ENCODE results near the gene MRC2. TPM values are rescaled to one million over a fixed set of nuclear protein-coding genes. Genes with fewer than 3 reads are reported as not detected.

Gene MRC2
- polyA plus RNA-seq, 1 of the 3 experiments (the other 2 are of a cell fraction): 213 TPM

DNA sequence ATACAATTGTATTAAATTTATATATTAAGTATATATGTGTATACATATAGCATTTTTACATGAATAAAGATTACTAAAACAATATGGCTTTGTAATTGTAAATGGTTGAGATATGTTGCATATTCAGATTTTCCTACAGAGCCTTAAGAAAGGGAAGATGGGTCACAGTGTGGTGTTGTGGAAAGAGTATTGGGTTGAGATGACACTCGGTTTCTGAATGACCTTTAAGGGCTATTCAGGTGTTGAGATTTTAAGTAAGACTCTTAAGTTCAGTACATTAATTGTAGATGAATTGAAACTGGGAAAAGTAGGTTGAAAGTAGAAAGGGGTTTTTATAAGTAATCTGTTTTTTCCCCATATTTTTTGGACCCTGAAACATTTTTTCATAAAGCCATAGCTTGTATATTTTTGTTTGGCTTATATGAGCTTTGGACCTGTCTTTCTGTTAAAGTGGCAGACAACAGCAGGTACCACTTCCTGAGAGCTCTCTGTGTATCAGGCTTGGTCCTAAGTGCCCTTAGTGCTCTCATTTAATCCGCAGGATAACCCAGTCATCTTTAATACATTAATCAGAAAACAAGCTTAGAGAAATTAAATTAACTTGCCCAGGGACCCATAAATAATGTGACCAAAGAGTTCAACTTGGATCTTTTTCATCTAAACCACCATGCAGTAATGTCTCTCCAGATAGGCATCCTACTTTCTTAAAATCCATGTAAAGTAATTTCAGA is 48.5 kb upstream of the MRC2 start:
- Histone ChIP-seq H3K9ac (no peak overlapping the region), H3K27me3 (ENCODE audit: insufficient read depth) (no peaks in the 10 kb centered on the region), H3K4me3 (ENCODE audit: low read depth in 2 of 2, low read length in 1 of 2) (no peak overlapping the region), H3K9me2 (no peaks in the 10 kb centered on the region), H3K9me3 (no peaks in the 10 kb centered on the region), H3K79me2 (ENCODE audit: insufficient read depth) (peaks cover 34% of the 10 kb centered on the region), H4K20me1 (ENCODE audit: insufficient read depth) (no peaks in the 10 kb centered on the region), H3K36me3 (replicated peaks in 1 of 2; ENCODE audit: control insufficient read depth in 1 of 2, insufficient read depth in 2 of 2, low read length in 1 of 2) (peaks cover 42 to 84% of the 10 kb centered on the region in 2 experiments), H3K4me1 (ENCODE audit: control insufficient read depth in 1 of 2, insufficient read depth in 2 of 2, low read depth in 1 of 2, low read length in 1 of 2) (peaks cover 0 to 15% of the 10 kb centered on the region in 2 experiments; a peak in 2 of 4 replicates), H2AFZ (ENCODE audit: low read depth) (no peak overlapping the region), H3K27ac (ENCODE audit: low read depth in 2 of 2, low read length in 1 of 2) (peak overlapping the region; percentile 1 to 4; a peak in 2 of 4 replicates), H3K4me2 (no peak overlapping the region), H3F3A (replicated peaks; ENCODE audit: insufficient read depth) (peaks cover 23% of the 10 kb centered on the region)
- POLR2A ChIA-PET: no interaction called here
- DNase-seq: peak; percentile 15
- WGBS (ENCODE audit: low lambda C conversion rate): 67% methylated on average over 2 of the region's 2 CpGs
- CTCF ChIA-PET: interaction anchor here (1.1 to 1.7 kb wide), 4 partner anchors 14 to 114 kb away, joined by 3 read pairs; no protein-coding TSS in a partner anchor
- no peak for TF ChIP-seq MEF2A (IDR thresholded peaks at IDR 0.05; ENCODE audit: borderline replicate concordance, low read depth)
- no peak for TF ChIP-seq TCF12 (IDR thresholded peaks at IDR 0.05)
- TF ChIP-seq RCOR1 (IDR thresholded peaks at IDR 0.05; ENCODE audit: low read length): no peak

DNA sequence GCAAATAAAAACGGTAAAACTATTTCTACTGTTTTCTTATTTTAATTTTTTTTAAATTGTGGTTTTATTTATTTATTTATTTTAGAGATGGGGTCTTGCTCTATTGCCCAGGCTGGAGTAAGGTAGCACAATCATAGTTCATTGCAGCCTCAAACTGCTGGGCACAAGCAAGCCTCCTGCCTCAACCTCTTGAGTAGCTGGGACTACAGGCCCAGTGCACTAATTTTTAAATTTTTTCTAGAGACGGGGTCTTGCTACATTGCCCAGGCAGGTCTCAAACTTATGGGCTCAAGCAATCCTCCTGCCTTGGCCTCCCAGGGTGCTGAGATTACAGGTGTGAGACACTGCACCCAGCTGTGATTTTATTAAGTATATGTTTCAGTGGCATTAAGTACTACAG is 46.5 kb upstream of the MRC2 start:
- DNase-seq: no peak
- Histone ChIP-seq H3K9me2 (no peaks in the 10 kb centered on the region), H3K27me3 (ENCODE audit: insufficient read depth) (no peaks in the 10 kb centered on the region), H3K9me3 (no peaks in the 10 kb centered on the region), H4K20me1 (ENCODE audit: insufficient read depth) (no peaks in the 10 kb centered on the region), H2AFZ (ENCODE audit: low read depth) (no peak overlapping the region), H3K4me2 (no peak overlapping the region), H3K36me3 (replicated peaks in 1 of 2; ENCODE audit: control insufficient read depth in 1 of 2, insufficient read depth in 2 of 2, low read length in 1 of 2) (peaks cover 37 to 81% of the 10 kb centered on the region in 2 experiments), H3K79me2 (ENCODE audit: insufficient read depth) (peaks cover 36% of the 10 kb centered on the region; the same call in 1 of the 2 replicates), H3K27ac (ENCODE audit: low read depth in 2 of 2, low read length in 1 of 2) (no peak overlapping the region), H3K9ac (no peak overlapping the region), H3F3A (replicated peaks; ENCODE audit: insufficient read depth) (peaks cover 20% of the 10 kb centered on the region), H3K4me3 (ENCODE audit: low read depth in 2 of 2, low read length in 1 of 2) (no peak overlapping the region), H3K4me1 (ENCODE audit: control insufficient read depth in 1 of 2, insufficient read depth in 2 of 2, low read depth in 1 of 2, low read length in 1 of 2) (peaks cover 0 to 11% of the 10 kb centered on the region in 2 experiments; a peak in 2 of 4 replicates)
- POLR2A ChIA-PET: interaction anchor here (0.7 kb wide), 1 partner anchor 282 kb away, joined by 3 read pairs; no protein-coding TSS in a partner anchor
- no peak for TF ChIP-seq MEF2A (IDR thresholded peaks at IDR 0.05; ENCODE audit: borderline replicate concordance, low read depth)
- TF ChIP-seq YY1 (IDR thresholded peaks at IDR 0.05; ENCODE audit: low read depth): no peak
- no peak for TF ChIP-seq FOSL2 (IDR thresholded peaks at IDR 0.05; ENCODE audit: borderline replicate concordance, low read depth)
- no peak for TF ChIP-seq SIN3A (IDR thresholded peaks at IDR 0.05; ENCODE audit: borderline replicate concordance, low read depth, low read length)
- no peak for TF ChIP-seq TCF12 (IDR thresholded peaks at IDR 0.05)
- TF ChIP-seq, protein P1, sequence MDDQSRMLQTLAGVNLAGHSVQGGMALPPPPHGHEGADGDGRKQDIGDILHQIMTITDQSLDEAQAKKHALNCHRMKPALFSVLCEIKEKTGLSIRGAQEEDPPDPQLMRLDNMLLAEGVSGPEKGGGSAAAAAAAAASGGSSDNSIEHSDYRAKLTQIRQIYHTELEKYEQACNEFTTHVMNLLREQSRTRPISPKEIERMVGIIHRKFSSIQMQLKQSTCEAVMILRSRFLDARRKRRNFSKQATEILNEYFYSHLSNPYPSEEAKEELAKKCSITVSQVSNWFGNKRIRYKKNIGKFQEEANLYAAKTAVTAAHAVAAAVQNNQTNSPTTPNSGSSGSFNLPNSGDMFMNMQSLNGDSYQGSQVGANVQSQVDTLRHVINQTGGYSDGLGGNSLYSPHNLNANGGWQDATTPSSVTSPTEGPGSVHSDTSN (IDR thresholded peaks at IDR 0.05): no peak
- no peak for TF ChIP-seq GATA2 (CRISPR knock-in tag; IDR thresholded peaks at IDR 0.05)
- CTCF ChIA-PET: interaction anchor here (0.8 to 2.1 kb wide), 3 partner anchors 12 to 825 kb away, joined by 3 to 5 read pairs (median 5); no protein-coding TSS in a partner anchor
- WGBS (ENCODE audit: low lambda C conversion rate): 94% methylated on average over 2 of the region's 2 CpGs

DNA sequence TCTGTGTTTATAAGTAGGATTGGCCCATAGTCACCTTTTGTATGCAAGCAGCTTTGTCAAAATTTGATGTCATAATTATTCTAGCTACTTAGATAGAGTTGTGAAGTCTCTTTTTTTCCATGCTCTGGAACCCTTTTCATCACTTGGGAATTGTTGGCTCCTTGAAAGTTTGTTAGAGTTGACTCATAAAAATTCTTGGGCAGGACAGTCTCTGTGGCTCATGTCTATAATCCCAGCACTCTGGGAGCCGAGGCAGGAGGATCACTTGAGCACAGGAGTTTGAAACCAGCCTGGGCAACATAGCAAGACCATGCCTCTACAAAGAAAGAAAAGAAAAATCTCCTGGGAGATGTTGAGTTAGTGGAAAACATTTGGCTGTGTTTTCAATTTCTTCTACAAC is 45.7 kb upstream of the MRC2 start:
- H3K27me3 ChIP-seq (ENCODE audit: insufficient read depth): no peaks in the 10 kb centered on the region
- H3K4me1 ChIP-seq (ENCODE audit: control insufficient read depth in 1 of 2, insufficient read depth in 2 of 2, low read depth in 1 of 2, low read length in 1 of 2): peaks cover 0 to 11% of the 10 kb centered on the region in 2 experiments; a peak in 2 of 4 replicates
- H3K9ac ChIP-seq: no peak overlapping the region
- H3K79me2 ChIP-seq (ENCODE audit: insufficient read depth): peaks cover 39% of the 10 kb centered on the region; the same call in 1 of the 2 replicates
- H4K20me1 ChIP-seq (ENCODE audit: insufficient read depth): no peaks in the 10 kb centered on the region
- no peaks in the 10 kb centered on the region for H3K9me2 ChIP-seq
- H3K36me3 ChIP-seq (replicated peaks in 1 of 2; ENCODE audit: control insufficient read depth in 1 of 2, insufficient read depth in 2 of 2, low read length in 1 of 2): peaks cover 33 to 80% of the 10 kb centered on the region in 2 experiments
- WGBS (ENCODE audit: low lambda C conversion rate): 83% methylated on average over 1 of the region's 1 CpG
- no peak overlapping the region for H3K4me2 ChIP-seq
- H3F3A ChIP-seq (replicated peaks; ENCODE audit: insufficient read depth): peaks cover 15% of the 10 kb centered on the region
- POLR2A ChIA-PET: no interaction called here
- no peak overlapping the region for H3K27ac ChIP-seq (ENCODE audit: low read depth in 2 of 2, low read length in 1 of 2)
- H3K4me3 ChIP-seq (ENCODE audit: low read depth in 2 of 2, low read length in 1 of 2): no peak overlapping the region
- no peaks in the 10 kb centered on the region for H3K9me3 ChIP-seq
- no peak for DNase-seq
- H2AFZ ChIP-seq (ENCODE audit: low read depth): no peak overlapping the region
- CTCF ChIA-PET: interaction anchor here (0.8 to 2.1 kb wide), 3 partner anchors 11 to 824 kb away, joined by 3 to 5 read pairs (median 5); no protein-coding TSS in a partner anchor
- no peak for TF ChIP-seq SMC3 (IDR thresholded peaks at IDR 0.05; ENCODE audit: low read depth, low read length)
- no peak for TF ChIP-seq EP300 (IDR thresholded peaks at IDR 0.05; ENCODE audit: borderline replicate concordance in 1 of 2, low read depth in 1 of 2, low read length in 1 of 2)
- no peak for TF ChIP-seq FOXM1 (IDR thresholded peaks at IDR 0.05; ENCODE audit: low read depth)
- TF ChIP-seq GABPA (IDR thresholded peaks at IDR 0.05; ENCODE audit: low read depth): no peak
- TF ChIP-seq, protein P2, sequence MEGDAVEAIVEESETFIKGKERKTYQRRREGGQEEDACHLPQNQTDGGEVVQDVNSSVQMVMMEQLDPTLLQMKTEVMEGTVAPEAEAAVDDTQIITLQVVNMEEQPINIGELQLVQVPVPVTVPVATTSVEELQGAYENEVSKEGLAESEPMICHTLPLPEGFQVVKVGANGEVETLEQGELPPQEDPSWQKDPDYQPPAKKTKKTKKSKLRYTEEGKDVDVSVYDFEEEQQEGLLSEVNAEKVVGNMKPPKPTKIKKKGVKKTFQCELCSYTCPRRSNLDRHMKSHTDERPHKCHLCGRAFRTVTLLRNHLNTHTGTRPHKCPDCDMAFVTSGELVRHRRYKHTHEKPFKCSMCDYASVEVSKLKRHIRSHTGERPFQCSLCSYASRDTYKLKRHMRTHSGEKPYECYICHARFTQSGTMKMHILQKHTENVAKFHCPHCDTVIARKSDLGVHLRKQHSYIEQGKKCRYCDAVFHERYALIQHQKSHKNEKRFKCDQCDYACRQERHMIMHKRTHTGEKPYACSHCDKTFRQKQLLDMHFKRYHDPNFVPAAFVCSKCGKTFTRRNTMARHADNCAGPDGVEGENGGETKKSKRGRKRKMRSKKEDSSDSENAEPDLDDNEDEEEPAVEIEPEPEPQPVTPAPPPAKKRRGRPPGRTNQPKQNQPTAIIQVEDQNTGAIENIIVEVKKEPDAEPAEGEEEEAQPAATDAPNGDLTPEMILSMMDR (IDR thresholded peaks at IDR 0.05): no peak
- no peak for TF ChIP-seq JUND (IDR thresholded peaks at IDR 0.05)
- TF ChIP-seq TCF12 (IDR thresholded peaks at IDR 0.05): no peak
- TF ChIP-seq RFX5 (IDR thresholded peaks at IDR 0.05; ENCODE audit: low read length): no peak
- no peak for TF ChIP-seq MXI1 (IDR thresholded peaks at IDR 0.05; ENCODE audit: low read depth, low read length)
- TF ChIP-seq SIN3A (IDR thresholded peaks at IDR 0.05; ENCODE audit: borderline replicate concordance, low read depth, low read length): no peak
- TF ChIP-seq, protein P3, sequence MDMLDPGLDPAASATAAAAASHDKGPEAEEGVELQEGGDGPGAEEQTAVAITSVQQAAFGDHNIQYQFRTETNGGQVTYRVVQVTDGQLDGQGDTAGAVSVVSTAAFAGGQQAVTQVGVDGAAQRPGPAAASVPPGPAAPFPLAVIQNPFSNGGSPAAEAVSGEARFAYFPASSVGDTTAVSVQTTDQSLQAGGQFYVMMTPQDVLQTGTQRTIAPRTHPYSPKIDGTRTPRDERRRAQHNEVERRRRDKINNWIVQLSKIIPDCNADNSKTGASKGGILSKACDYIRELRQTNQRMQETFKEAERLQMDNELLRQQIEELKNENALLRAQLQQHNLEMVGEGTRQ (IDR thresholded peaks at IDR 0.05; ENCODE audit: borderline replicate concordance, low read depth, low read length): no peak

Measured in SK-N-SH (cell line).